Suprapubic skin (tissue), 4 donors: ENCODE measurements around the gene LAPTM5.
A peak's percentile ranks its signal among the peaks of the same experiment; 100 is the strongest.

Source experiments
- CTCF ChIP-seq, 2 donors: fragments of 200-600 bp in 1 of 2; fragments of 450-650 bp in 1 of 2; sonication (generic) in 1 of 2; IDR thresholded peaks; one replicate each; pipeline ENCODE4 v1.5.1; 2016 to 2019; ENCODE audit warnings: antibody characterized with exemption in 2 of 2, mild to moderate bottlenecking in 1 of 2, moderate library complexity in 1 of 2
- POLR2A ChIP-seq, 2 donors: fragments of 450-650 bp; IDR thresholded peaks; one replicate each; pipeline ENCODE4 v1.6.1; 2017; ENCODE audit warnings: antibody characterized with exemption in 2 of 2, mild to moderate bottlenecking in 2 of 2, moderate library complexity in 2 of 2
- POLR2AphosphoS5 ChIP-seq, 3 donors: sonication (generic); formaldehyde crosslinking; IDR thresholded peaks; one replicate each; pipeline ENCODE4 v1.6.1; 2017; ENCODE audit warnings: antibody characterized with exemption in 3 of 3

- TF ChIP-seq CTCF (IDR thresholded peaks at IDR 0.05) (peak; percentile 69 to 84), POLR2A (IDR thresholded peaks at IDR 0.05) (no peak), POLR2AphosphoS5 (IDR thresholded peaks at IDR 0.05) (no peak)
Measured at GRCh38 chr1:30707412-30708360, 49.9 kb downstream of the LAPTM5 start.
